Activated CD4-positive, alpha-beta T cell treated with anti-CD3 and anti-CD28 coated beads for 24 hours (primary cell): Measurements from ENCODE around the gene BICDL1.

ENCODE experiments used
- DNase-seq, 2 donors: peaks; one replicate each; pipeline ENCODE4 v3.0.0-alpha.2; 2020; ENCODE audit warnings: low read depth in 2 of 2

The BICDL1 gene

GRCh38 chr12:120079411-120080400 is 90.7 kb downstream of the BICDL1 start:
- DNase-seq: no peak

DNA sequence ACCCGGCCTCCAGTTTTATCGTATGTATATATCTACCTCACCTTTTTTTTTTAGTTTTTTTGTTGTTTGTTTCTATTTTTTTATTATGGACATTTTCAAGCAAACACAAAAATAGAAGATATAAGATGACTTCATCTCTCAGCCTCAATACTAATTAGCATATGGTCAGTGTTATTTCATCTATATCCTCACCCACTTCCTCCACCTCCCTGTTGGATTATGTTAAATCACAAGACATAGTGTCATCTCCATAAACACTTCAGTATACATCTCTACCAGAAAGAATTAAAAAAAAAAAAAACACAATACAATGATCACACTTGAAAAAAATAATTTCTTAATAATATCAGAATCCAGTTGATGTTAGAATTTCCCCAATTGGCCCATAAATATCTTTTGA is 92.6 kb downstream of the BICDL1 start:
- DNase-seq: no peak

GRCh38 chr12:120085920-120086645 is 97.0 kb downstream of the BICDL1 start:
- DNase-seq: no peak

- DNase-seq: peak; percentile 98 to 99
Observed at GRCh38 chr12:120086801-120087621, 98.0 kb downstream of the BICDL1 start.

DNA sequence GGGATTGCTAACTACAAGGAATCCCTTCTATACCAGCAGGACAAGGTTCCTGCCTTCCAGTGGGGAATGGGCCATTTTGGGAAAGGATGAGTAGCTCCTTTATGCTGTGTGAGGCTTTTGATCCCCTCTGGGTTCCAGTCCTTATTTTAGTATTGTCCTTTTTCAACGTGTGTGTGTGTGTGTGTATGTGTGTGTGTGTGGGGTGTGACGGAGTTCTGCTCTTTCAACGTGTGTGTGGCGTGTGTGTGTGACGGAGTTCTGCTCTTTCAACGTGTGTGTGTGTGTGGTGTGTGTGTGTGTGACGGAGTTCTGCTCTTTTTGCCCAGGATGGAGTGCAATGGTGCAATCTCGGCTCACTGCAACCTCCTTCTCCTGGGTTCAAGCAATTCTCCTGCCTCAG is 100.1 kb downstream of the BICDL1 start:
- no peak for DNase-seq

GRCh38 chr12:120089796-120090195 is 100.8 kb downstream of the BICDL1 start:
- no peak for DNase-seq

DNA sequence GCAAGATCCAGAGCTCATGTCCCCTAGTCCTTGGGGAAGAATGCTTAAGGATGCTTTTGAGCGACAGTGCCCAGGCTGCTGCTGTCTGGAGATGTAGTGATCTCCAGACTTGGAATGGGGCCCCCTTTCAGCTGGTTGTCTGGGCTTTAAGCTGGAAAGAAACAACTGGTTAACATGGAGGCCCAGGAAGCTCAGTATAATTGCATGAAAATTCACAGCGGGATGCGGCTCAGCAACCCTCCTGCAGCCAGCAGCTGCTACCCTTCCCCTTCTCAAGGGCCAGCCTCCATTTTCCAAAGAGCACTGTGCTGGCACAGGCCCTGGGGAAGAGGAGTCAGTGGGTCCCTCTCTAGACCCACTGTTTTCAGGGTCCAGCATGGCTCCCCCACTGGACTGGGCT is 101.2 kb downstream of the BICDL1 start:
- DNase-seq: no peak

DNA sequence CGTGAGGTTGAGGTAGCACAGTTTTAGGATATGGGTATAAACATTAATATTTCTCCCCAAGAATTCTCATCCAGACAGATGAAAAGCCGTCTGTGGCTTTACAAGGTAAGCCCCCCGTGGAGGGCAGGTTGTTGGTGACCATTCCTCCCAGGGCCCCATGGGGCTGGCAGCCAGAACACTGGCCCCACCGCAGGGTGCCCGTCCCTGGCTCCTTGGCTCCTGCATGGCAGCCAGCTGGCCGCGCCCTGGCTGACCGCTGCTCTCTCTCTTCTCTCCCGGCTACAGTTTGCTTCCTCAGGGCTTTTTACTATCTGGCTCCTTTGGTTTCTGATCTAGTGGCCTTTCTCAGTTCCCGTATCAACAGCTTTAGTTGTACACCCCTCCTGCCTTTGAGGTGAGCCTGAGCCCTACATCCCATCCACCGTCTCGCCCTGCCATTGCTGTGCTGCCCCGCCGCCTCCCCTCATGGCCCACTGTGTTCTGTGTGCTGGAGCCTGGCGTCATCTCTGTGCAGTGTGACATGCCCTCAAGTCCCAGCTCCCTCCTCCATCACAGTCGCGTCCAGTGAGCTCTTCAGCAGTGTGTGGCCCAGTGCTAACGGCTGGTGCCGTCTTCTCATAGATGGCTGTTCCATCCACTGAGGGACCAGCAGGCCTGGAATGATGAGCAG is 101.7 kb downstream of the BICDL1 start:
- DNase-seq: no peak

GRCh38 chr12:120091371-120092090 is 102.5 kb downstream of the BICDL1 start:
- no peak for DNase-seq

DNA sequence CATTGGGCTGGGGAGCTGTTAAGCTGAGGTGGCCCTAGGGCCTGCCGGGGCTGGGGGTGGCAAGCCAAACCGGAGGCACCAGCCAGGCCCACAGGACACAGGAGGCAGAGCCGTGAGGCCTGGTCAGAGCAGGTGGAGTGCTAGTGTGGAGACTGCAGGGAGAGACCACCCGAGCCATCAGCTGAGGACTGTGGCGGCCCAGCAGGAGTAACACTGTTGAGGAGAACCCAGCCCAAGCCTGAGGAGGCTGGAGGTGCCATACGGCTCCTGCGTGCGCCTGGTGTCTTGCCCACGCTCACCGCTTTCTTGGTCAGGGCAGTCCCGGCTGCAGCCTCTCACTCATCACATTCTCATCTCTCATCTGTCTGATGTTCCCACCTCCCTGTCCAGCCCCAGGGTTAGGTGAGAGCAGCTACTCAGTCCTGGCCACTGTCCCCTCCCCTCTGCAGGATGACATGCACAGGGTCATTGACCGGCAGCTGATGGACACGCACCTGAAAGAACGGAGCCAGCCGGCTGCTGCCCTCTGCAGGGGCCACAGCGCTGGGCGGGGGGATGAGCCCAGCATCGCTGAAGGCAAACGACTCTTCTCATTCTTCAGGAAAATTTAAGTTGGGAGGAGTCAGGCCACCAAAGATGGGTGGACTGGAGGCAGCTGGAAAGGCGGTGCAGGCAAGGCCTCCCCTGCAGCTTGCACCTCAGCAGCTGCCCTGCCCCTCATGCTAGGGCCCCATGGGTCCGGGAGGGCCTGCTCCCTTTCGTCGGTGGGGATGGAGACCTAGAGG is 103.7 kb downstream of the BICDL1 start:
- DNase-seq: no peak

DNA sequence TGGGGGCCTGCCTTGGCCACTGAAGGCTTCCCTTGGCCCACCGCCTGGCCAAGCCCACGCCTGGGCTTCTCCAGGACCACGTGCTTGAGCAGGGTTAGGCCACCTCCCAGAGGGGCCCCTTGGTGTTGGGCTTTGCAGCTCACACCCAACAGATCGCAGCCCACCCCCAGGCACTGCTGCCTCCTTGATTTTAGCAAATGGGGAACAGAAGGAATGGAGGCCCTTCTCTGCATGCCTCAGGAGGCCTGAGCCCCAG is 104.2 kb downstream of the BICDL1 start:
- DNase-seq: no peak

GRCh38 chr12:120093592-120094355 is 104.7 kb downstream of the BICDL1 start:
- DNase-seq: no peak

GRCh38 chr12:120094485-120094884 is 105.4 kb downstream of the BICDL1 start:
- DNase-seq: no peak

- DNase-seq: no peak
Observed at GRCh38 chr12:120095331-120095730, 106.3 kb downstream of the BICDL1 start.

- DNase-seq: no peak
Observed at GRCh38 chr12:120095736-120096135, 106.7 kb downstream of the BICDL1 start.

DNA sequence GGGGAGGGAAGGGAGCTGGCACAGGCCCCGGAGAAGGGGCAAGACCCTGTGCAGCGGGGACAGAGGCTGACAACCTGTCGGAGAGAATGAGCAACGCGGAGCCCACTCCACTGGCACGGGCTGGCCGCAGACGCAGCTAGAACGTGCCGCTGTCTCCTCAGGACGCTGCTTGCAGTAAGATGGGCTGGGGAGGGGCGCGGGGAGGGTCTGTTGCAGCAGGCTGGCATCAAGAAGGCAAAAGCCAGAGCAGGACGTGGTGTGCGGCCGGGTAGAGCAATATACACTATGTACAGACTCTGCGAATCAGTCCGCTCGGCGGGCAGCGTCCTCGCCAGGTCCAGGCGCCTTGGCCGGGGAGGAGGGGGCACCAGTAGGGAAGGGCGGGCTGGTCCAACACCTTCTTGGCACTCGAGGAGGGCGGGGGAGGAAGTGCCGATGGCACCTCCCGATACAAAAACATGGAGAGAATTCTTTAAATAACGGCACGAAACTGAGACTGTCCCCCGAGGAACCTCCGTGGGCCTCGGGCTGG is 107.7 kb downstream of the BICDL1 start:
- no peak for DNase-seq

GRCh38 chr12:120098756-120099470 is 109.9 kb downstream of the BICDL1 start:
- DNase-seq: no peak

DNA sequence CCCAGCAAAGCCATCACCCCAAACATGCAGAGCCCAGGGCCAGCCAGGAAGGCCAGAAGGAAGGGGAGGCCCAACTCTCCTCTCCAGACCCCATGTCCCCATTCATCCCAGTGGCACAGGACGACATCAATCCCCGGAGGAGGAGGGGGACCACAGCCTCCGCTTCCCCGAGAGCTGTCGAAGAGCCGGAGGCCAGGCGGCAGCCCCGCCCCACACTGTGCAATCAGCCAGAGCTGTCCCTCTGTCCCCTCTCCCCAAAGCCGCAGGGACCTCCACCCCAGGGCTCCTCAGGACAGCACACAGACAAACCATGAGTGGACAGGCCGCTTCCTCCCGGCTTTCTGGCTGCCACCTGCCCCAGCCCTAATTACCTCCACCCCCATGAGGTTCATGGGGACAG is 110.7 kb downstream of the BICDL1 start:
- no peak for DNase-seq

- DNase-seq: no peak
Observed at GRCh38 chr12:120100630-120101029, 111.6 kb downstream of the BICDL1 start.
